Activated CD4-positive, alpha-beta T cell treated with anti-CD3 and anti-CD28 coated beads, Interleukin-2, Interleukin-6, amounts not matched to agents 100 ng/mL and 50 ng/mL, durations not matched to agents 16 hours and 8 hours (primary cell): ENCODE data around the gene SLC25A39.

Experiments
- DNase-seq: peaks from one replicate; pipeline ENCODE4 v3.0.0-alpha.2; 2020

SLC25A39 gene

GRCh38 chr17:44311562-44312181 lies 13.0 kb downstream of the SLC25A39 start:
- DNase-seq: no peak

GRCh38 chr17:44310609-44311376 lies 13.8 kb downstream of the SLC25A39 start:
- no peak for DNase-seq

GRCh38 chr17:44310188-44310587 lies 14.4 kb downstream of the SLC25A39 start:
- DNase-seq: no peak

GRCh38 chr17:44309472-44309871 lies 15.2 kb downstream of the SLC25A39 start:
- no peak for DNase-seq

DNA sequence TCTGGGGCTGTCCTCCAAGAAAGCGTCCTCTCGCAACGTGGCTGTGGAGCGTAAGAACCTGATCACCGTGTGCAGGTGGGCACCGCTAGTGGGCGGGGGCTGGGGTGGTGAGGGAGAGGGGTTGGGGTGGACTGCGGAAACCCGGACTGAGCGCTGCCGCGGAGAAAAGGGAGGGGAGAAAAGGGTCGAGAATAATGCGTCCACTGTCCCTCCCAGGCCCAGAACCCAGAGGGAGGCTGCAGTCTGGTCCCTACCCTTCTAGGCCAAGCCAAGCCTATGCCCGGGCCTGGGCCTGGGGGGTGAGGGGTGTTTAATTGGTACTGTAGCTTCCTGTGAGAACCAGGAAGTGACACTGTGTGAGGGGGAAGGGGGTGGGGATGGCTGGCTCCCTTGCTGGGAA lies 15.8 kb downstream of the SLC25A39 start:
- DNase-seq: no peak

GRCh38 chr17:44308320-44308818 lies 16.3 kb downstream of the SLC25A39 start, which contains the start of gene RUNDC3A:
Gene RUNDC3A (plus strand): TSS chr17:44308601. CDS start chr17:44308833, 232 bp downstream.
- DNase-seq: peak; percentile 76

- DNase-seq: no peak
Observed at GRCh38 chr17:44307387-44308186, 17.0 kb downstream of the SLC25A39 start.

GRCh38 chr17:44304651-44305050 lies 20.0 kb downstream of the SLC25A39 start:
- DNase-seq: no peak

DNA sequence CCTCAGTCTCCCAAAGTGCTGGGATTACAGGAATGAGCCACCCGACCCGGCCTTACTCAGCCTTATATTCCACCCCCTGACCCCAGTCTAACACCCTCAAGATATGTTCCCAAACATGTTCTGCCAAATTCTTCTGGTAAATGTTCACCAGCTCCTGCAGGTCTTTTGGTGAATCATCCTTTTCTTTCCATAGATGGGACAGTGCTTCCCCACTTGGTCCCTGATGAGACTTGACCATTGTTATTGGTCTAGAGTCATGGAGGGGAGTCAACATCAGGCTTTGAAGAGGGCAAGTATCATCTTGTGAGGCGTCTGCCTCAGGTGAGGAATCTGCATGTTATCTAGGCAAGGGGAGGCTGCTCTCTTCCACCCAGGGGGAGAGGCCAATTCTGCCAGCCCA lies 26.6 kb downstream of the SLC25A39 start:
- DNase-seq: no peak

DNA sequence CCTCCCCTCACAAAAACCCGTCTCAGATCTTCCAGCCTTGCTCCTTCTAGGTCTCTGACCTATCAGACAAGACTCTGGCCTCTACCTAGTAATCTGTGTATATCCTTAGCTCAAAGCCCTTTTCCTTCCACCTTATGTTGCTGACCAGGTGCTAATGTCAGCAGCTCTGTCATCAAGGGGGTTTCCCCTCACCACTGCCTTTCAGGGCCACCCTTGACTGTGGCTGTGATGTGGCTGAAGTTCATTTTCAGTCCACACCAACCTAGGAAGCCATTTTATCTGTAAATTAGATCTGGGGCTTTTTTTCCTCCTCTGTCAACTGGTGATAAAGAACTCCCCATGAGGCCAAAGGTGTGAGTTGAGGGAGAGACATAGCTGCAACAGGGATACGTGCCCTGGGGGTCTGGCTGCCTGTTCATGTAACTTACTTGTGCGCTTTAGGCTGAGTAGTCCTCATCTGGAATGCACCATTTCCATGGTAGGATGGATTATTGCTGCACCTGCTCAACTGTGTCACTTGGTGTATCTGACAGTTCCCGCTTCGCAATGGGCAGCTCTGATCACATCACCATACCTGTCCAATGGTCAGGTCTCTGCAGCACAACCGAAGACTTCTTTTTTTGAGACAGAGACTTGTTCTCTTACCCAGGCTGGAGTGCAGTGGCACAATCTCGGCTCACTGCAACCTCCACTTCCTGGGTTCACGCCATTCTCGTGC lies 31.0 kb downstream of the SLC25A39 start:
- no peak for DNase-seq

- DNase-seq: no peak
Observed at GRCh38 chr17:44287651-44288050, 37.0 kb downstream of the SLC25A39 start.

DNA sequence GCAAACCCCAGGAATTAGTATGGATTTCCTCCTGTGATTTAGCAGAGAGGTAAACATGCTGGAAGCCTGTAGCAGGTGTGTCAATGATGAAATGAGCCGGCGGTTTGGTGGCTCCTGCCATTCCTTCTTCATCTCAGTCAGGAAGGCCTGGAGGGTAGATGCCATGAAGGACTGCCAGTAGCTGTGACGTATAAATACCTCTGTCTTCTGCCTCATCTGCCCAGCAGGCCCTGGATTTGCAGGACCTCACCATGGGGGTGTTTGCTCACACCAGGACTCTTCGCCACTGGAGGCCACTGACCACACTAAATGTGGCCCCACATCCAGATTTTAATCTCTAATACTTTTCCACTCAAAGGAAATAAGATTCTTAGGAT lies 40.6 kb downstream of the SLC25A39 start:
- no peak for DNase-seq

GRCh38 chr17:44283344-44284023 lies 41.1 kb downstream of the SLC25A39 start:
- no peak for DNase-seq

GRCh38 chr17:44282264-44282663 lies 42.4 kb downstream of the SLC25A39 start:
- no peak for DNase-seq

GRCh38 chr17:44281570-44281969 lies 43.1 kb downstream of the SLC25A39 start:
- no peak for DNase-seq

GRCh38 chr17:44280392-44280937 lies 44.2 kb downstream of the SLC25A39 start:
- DNase-seq: no peak

GRCh38 chr17:44279666-44280391 lies 44.8 kb downstream of the SLC25A39 start:
- DNase-seq: peak; percentile 44

GRCh38 chr17:44279346-44279665 lies 45.3 kb downstream of the SLC25A39 start:
- DNase-seq: no peak

DNA sequence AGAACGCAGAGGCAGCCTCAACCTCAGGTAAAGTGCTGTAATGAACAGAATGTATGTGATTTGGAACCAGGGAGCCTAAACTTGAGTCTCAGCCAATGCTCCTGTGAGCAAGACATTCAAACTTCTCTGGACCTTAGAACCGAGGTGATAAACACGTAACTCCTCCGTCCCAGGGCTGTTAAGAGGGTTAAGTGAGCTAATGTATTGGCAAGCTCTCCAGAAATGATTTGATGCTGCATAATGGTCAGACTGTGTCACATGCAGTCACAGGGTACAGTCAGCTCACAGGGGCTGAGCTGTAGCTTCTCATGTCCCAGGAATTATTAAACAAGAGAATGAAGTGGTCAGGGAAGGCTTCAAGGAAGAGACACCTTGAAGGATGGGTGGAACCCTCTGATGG lies 46.6 kb downstream of the SLC25A39 start:
- DNase-seq: no peak

- no peak for DNase-seq
Observed at GRCh38 chr17:44273607-44274006, 51.0 kb downstream of the SLC25A39 start.

DNA sequence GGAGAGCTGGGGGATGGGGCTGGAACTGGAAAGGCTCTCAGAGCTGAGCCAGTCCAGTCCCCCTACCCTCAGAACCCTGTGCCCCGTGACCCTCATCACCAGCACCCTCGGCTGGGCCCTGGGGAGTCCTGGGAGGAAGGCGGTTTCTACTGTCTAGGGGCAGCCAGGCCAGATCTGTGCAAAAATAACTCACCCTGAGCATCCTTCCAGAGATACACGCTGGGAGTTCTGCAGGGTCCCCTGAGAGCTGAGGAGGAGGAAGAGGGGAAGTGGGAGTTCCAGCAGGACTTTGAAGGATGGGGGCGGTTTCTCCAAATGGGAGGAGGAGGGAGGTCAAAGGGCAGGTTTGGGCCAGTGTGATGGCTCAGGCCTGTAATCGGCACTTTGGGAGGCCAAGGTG lies 51.7 kb downstream of the SLC25A39 start:
- DNase-seq: no peak
